Smooth muscle cell (in vitro differentiated cells): Measurements from ENCODE around the gene SUN2. TPM values are rescaled to one million over a fixed set of nuclear protein-coding genes. Genes with fewer than 3 reads are reported as not detected.

ENCODE experiments used
- DNase-seq: peaks from one replicate; lab custom pipeline; 2025; ENCODE audit not compliant: unreplicated experiment; lab: John Stamatoyannopoulos, UW
- H2AFZ ChIP-seq: fragments of 200-600 bp; sonication (generic); 2 replicates; pipeline ENCODE4 v1.6.0; 2016; ENCODE audit warnings: antibody characterized with exemption, low read depth, mild to moderate bottlenecking
- H3F3A ChIP-seq: fragments of 200-600 bp; sonication (generic); 2 replicates; pipeline ENCODE4 v1.6.0; 2017; ENCODE audit warnings: antibody characterized with exemption, low read depth
- H3K27ac ChIP-seq: fragments of 200-600 bp; sonication (generic); 2 replicates; pipeline ENCODE4 v1.5.1; 2016; ENCODE audit warnings: low read depth, mild to moderate bottlenecking
- H3K27me3 ChIP-seq: fragments of 200-600 bp; sonication (generic); 2 replicates; pipeline ENCODE4 v1.6.1; 2016; ENCODE audit warnings: low read depth, mild to moderate bottlenecking
- H3K36me3 ChIP-seq: fragments of 200-600 bp; sonication (generic); 2 replicates; pipeline ENCODE4 v1.5.1; 2016; ENCODE audit warnings: low read depth
- H3K4me1 ChIP-seq: fragments of 200-600 bp; sonication (generic); 2 replicates; pipeline ENCODE4 v1.5.1; 2016; ENCODE audit warnings: low read depth
- H3K4me2 ChIP-seq: fragments of 200-600 bp; sonication (generic); 2 replicates; pipeline ENCODE4 v1.6.0; 2016; ENCODE audit warnings: mild to moderate bottlenecking
- H3K4me3 ChIP-seq: fragments of 200-600 bp; sonication (generic); 2 replicates; pipeline ENCODE4 v1.5.1; 2016; ENCODE audit warnings: mild to moderate bottlenecking
- H3K79me2 ChIP-seq: fragments of 200-600 bp; sonication (generic); 2 replicates; pipeline ENCODE4 v1.6.0; 2016; ENCODE audit warnings: low read depth, mild to moderate bottlenecking
- H3K9ac ChIP-seq: fragments of 200-600 bp; sonication (generic); 2 replicates; pipeline ENCODE4 v1.6.0; 2016; ENCODE audit warnings: low read depth
- H3K9me3 ChIP-seq: fragments of 200-600 bp; sonication (generic); replicated peaks from 2 replicates; pipeline ENCODE4 v1.5.1; 2016; ENCODE audit warnings: low read depth
- H4K20me1 ChIP-seq: fragments of 200-600 bp; sonication (generic); 2 replicates; pipeline ENCODE4 v1.6.0; 2016; ENCODE audit warnings: low read depth
- WGBS: methylation state at CpG from one replicate; pipeline ENCODE4 v1.1.7; 2016; ENCODE audit warnings: low lambda C conversion rate; 5-methylcytosine and 5-hydroxymethylcytosine counted together
- polyA plus RNA-seq: library from polyadenylated mRNA; unstranded; fragments of >200 nt; fragmentation: Nextera tagmentation; extraction: Ambion mirVana; gene quantifications from 2 replicates; pipeline ENCODE4 v1.2.1, GENCODE V29; 2016
- total RNA-seq: library from RNA; depleted of rRNA; stranded (reverse); fragments of >200 nt; gene quantifications from 2 replicates; pipeline ENCODE4 v1.2.3, GENCODE V29; 2014
- TF ChIP-seq, protein P1 (sequence below): fragments of 200-600 bp; sonication (generic); IDR thresholded peaks from 2 replicates; pipeline ENCODE4 v1.5.1; 2017; ENCODE audit warnings: borderline replicate concordance, mild to moderate bottlenecking, antibody characterized with exemption; ENCODE audit not compliant: insufficient read depth, poor library complexity, severe bottlenecking

The SUN2 gene
- total and polyA plus RNA-seq, 2 experiments from 2014 or later = 59.1 to 71.7 TPM

DNA sequence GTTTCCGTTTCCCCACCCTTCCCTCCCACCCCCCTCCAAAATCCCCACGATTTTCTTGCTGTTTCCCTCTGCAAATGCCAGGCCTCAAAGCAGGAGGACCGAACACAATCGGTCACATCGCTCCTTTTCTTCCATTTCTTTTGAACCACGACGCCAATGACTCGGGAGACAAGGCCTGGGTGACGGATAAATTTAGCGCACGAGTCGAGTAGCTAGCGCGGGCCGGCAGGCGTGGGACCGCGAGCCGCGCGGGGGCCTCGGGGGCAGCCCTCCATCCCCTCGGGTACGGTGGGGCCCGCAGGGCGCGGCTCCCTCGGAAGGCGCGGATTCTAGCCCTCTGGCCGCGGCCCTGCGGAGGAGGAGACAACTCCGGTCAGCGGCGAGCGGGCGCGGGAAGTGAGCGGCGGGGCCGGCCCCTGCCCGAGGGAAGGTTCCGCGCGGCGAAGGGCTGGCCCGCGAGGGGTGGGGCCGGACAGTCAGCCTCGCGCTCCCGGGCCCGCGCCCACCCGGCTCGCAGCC is 55.5 kb downstream of the SUN2 start:
- under 1% methylated on average over 35 of the region's 57 CpGs for WGBS
- H3K9me3 ChIP-seq = no peaks in the 10 kb centered on the region
- no peak for DNase-seq
- peaks cover 42% of the 10 kb centered on the region for H4K20me1 ChIP-seq
- TF ChIP-seq, protein P1, sequence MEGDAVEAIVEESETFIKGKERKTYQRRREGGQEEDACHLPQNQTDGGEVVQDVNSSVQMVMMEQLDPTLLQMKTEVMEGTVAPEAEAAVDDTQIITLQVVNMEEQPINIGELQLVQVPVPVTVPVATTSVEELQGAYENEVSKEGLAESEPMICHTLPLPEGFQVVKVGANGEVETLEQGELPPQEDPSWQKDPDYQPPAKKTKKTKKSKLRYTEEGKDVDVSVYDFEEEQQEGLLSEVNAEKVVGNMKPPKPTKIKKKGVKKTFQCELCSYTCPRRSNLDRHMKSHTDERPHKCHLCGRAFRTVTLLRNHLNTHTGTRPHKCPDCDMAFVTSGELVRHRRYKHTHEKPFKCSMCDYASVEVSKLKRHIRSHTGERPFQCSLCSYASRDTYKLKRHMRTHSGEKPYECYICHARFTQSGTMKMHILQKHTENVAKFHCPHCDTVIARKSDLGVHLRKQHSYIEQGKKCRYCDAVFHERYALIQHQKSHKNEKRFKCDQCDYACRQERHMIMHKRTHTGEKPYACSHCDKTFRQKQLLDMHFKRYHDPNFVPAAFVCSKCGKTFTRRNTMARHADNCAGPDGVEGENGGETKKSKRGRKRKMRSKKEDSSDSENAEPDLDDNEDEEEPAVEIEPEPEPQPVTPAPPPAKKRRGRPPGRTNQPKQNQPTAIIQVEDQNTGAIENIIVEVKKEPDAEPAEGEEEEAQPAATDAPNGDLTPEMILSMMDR = no peak
- peak overlapping the region; percentile 98 for H3K9ac ChIP-seq
- peaks cover 37% of the 10 kb centered on the region for H3K4me1 ChIP-seq
- H3K4me3 ChIP-seq = peak overlapping the region; percentile 96
- peak overlapping the region; percentile 88 for H3K4me2 ChIP-seq
- H2AFZ ChIP-seq = peak overlapping the region; percentile 74
- no peaks in the 10 kb centered on the region for H3K27me3 ChIP-seq
- H3K36me3 ChIP-seq = no peaks in the 10 kb centered on the region
- H3K27ac ChIP-seq = peak overlapping the region; percentile 94
- peaks cover 51% of the 10 kb centered on the region for H3K79me2 ChIP-seq
- H3F3A ChIP-seq = peaks cover 3% of the 10 kb centered on the region

DNA sequence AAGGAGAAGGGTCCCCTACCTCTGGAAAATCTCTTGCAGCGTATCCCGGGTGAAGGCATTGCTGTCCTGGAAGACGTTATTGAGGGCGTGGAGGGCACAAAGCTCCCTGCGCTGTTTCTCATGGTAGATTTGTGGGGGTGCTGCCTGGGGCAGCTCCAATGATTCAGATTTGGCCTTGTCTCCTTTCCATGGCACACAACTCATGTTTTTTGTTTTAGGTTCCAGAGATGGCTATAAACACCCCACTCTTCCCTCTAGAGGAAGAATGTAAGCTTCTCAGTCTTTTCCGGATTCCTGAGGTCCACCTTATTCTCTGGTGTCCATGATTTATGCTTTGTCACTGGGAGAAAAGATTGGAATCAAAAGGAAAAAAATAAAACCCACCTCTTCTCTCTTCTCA is 56.0 kb downstream of the SUN2 start:
- H3K4me3 ChIP-seq = peak overlapping the region; percentile 96
- TF ChIP-seq, protein P1 = no peak
- peaks cover 56% of the 10 kb centered on the region for H3K79me2 ChIP-seq
- peaks cover 33% of the 10 kb centered on the region for H3K4me1 ChIP-seq
- H3F3A ChIP-seq = peaks cover under 1% of the 10 kb centered on the region
- H3K4me2 ChIP-seq = peak overlapping the region; percentile 88
- H2AFZ ChIP-seq = no peak overlapping the region
- DNase-seq = no peak
- H4K20me1 ChIP-seq = peaks cover 46% of the 10 kb centered on the region
- H3K9me3 ChIP-seq = no peaks in the 10 kb centered on the region
- H3K27me3 ChIP-seq = no peaks in the 10 kb centered on the region
- WGBS = 17% methylated on average over 6 of the region's 6 CpGs
- H3K36me3 ChIP-seq = no peaks in the 10 kb centered on the region
- peak overlapping the region; percentile 94 for H3K27ac ChIP-seq
- peak overlapping the region; percentile 98 for H3K9ac ChIP-seq

DNA sequence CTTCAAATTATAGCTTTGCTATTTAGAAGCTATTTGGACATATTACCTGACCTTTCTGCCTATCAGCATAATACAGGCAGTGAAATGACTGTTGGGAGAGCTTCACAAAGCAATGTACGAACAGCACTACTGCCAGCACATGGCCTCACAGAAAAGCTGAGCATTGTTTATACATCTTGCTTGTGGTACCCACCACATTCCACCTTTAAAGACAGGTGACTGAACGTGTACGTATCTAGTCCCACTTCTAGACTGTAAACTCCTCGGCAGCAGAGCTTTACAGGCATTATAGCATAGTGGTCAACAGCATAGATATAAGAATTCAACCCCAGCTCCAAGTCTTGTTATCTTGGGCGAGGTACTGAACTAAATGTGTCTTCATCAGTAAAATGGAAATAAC is 56.7 kb downstream of the SUN2 start:
- H2AFZ ChIP-seq = no peak overlapping the region
- H4K20me1 ChIP-seq = peaks cover 51% of the 10 kb centered on the region
- no peaks in the 10 kb centered on the region for H3K27me3 ChIP-seq
- H3F3A ChIP-seq = no peaks in the 10 kb centered on the region
- DNase-seq = no peak
- peak overlapping the region; percentile 94 for H3K27ac ChIP-seq
- no peaks in the 10 kb centered on the region for H3K36me3 ChIP-seq
- peak overlapping the region; percentile 88 for H3K4me2 ChIP-seq
- WGBS = 72% methylated on average over 5 of the region's 5 CpGs
- peaks cover 63% of the 10 kb centered on the region for H3K79me2 ChIP-seq
- peaks cover 32% of the 10 kb centered on the region for H3K4me1 ChIP-seq
- H3K9ac ChIP-seq = peak overlapping the region; percentile 98
- H3K4me3 ChIP-seq = peak overlapping the region; percentile 96
- TF ChIP-seq, protein P1 = no peak
- H3K9me3 ChIP-seq = no peaks in the 10 kb centered on the region

DNA sequence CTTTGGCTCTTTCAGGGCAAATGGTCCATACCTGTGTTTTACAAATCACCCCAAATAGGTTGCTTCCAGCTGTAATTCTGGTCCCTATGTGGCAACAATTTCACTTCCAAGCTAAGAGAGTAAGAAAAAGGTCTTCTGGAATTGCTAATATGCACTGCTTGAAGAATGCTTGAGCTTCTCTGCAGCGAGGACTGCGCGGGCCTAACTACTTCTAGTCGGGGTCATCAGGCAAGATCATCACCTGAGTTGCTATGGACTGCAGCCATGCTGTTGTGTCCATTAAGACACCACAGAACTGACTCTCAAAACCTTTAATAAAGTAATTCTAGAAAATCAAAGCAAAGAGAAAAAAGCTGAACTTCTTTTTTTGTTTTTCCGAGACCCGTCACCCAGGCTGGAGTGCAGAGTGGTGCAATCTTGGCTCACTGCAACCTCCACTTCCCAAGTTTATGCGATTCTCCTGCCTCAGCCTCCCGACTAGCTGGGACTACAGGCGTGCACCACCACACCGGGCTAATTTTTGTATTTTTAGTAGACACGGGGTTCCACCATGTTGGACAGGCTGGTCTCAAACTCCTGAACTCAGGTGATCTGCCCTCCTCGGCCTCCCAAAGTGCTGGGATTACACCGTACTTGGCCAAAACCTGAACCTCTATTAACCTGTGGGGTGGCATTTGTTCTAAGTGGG is 57.2 kb downstream of the SUN2 start:
- Histone ChIP-seq H2AFZ (no peak overlapping the region), H3K9ac (no peak overlapping the region)
- 97% methylated on average over 13 of the region's 13 CpGs for whole genome bisulfite sequencing

More for the DNA sequence above, 57.2 kb downstream of the SUN2 start:
- peak overlapping the region; percentile 88 for H3K4me2 ChIP-seq
- peak overlapping the region; percentile 96 for H3K4me3 ChIP-seq
- H3K79me2 ChIP-seq = peaks cover 69% of the 10 kb centered on the region
- H3K27me3 ChIP-seq = no peaks in the 10 kb centered on the region
- no peaks in the 10 kb centered on the region for H3F3A ChIP-seq
- TF ChIP-seq, protein P1 = no peak
- H4K20me1 ChIP-seq = peaks cover 56% of the 10 kb centered on the region
- peak overlapping the region; percentile 94 for H3K27ac ChIP-seq
- H3K4me1 ChIP-seq = peaks cover 32% of the 10 kb centered on the region
- no peaks in the 10 kb centered on the region for H3K36me3 ChIP-seq
- DNase-seq = no peak
- H3K9me3 ChIP-seq = no peaks in the 10 kb centered on the region
